KMS-11 (cell line): Measurements from ENCODE around the gene AVEN.

Experiments
- H2AFZ ChIP-seq: fragments of 200-600 bp; sonication (generic); 2 replicates; pipeline ENCODE4 v1.6.1; 2016; ENCODE audit warnings: antibody characterized with exemption, mixed run types, low read depth
- H3K27ac ChIP-seq: fragments of 200-600 bp; sonication (generic); 2 replicates; pipeline ENCODE4 v1.6.1; 2016; ENCODE audit warnings: mild to moderate bottlenecking, mixed run types
- H3K27me3 ChIP-seq: fragments of 200-600 bp; sonication (generic); 2 replicates; pipeline ENCODE4 v1.6.1; 2017; ENCODE audit warnings: mild to moderate bottlenecking, low read depth, mixed run types, moderate library complexity; ENCODE audit not compliant: insufficient read depth
- H3K36me3 ChIP-seq: fragments of 200-600 bp; sonication (generic); 2 replicates; pipeline ENCODE4 v1.6.1; 2017; ENCODE audit warnings: mild to moderate bottlenecking, mixed run types; ENCODE audit not compliant: insufficient read depth
- H3K4me1 ChIP-seq: fragments of 200-600 bp; sonication (generic); 2 replicates; pipeline ENCODE4 v1.6.1; 2016; ENCODE audit warnings: mild to moderate bottlenecking, low read depth, mixed run types; ENCODE audit not compliant: poor library complexity, severe bottlenecking
- H3K4me2 ChIP-seq: fragments of 200-600 bp; sonication (generic); 2 replicates; pipeline ENCODE4 v1.7.0; 2016; ENCODE audit warnings: mild to moderate bottlenecking, mixed run types
- H3K4me3 ChIP-seq: fragments of 200-600 bp; sonication (generic); IDR thresholded peaks from 2 replicates; pipeline ENCODE4 v1.6.1; 2017; ENCODE audit warnings: low read depth, low read length, mixed read lengths; ENCODE audit not compliant: insufficient read depth
- H3K79me2 ChIP-seq: fragments of 200-600 bp; sonication (generic); 2 replicates; pipeline ENCODE4 v1.6.1; 2016; ENCODE audit warnings: low read depth, mixed run types; ENCODE audit not compliant: insufficient read depth
- H3K9ac ChIP-seq: fragments of 200-600 bp; sonication (generic); 2 replicates; pipeline ENCODE4 v1.6.1; 2016; ENCODE audit warnings: mild to moderate bottlenecking, mixed run types
- H4K20me1 ChIP-seq: fragments of 200-600 bp; sonication (generic); 2 replicates; pipeline ENCODE4 v1.6.1; 2016; ENCODE audit warnings: mild to moderate bottlenecking, mixed run types; ENCODE audit not compliant: insufficient read depth
- CTCF ChIP-seq: fragments of 200-600 bp; sonication (generic); conservative IDR thresholded peaks from 2 replicates; pipeline ENCODE4 v1.6.1; 2017; ENCODE audit warnings: low read depth, mild to moderate bottlenecking, antibody characterized with exemption, low read length, moderate library complexity, mixed read lengths

The AVEN gene

GRCh38 chr15:33864360-33865075 lies 174.5 kb downstream of the AVEN start:
- H3K4me3 ChIP-seq, result no peak overlapping the region
- H3K79me2 ChIP-seq, result no peaks in the 10 kb centered on the region
- H4K20me1 ChIP-seq, result no peaks in the 10 kb centered on the region
- no peak overlapping the region for H3K27ac ChIP-seq
- H3K4me1 ChIP-seq, result no peaks in the 10 kb centered on the region
- H3K9ac ChIP-seq, result no peak overlapping the region
- no peak for TF ChIP-seq CTCF
- no peaks in the 10 kb centered on the region for H3K27me3 ChIP-seq
- H3K4me2 ChIP-seq, result no peak overlapping the region
- H3K36me3 ChIP-seq, result no peaks in the 10 kb centered on the region
- H2AFZ ChIP-seq, result no peak overlapping the region

- H3K4me3 ChIP-seq, result no peak overlapping the region
- H3K79me2 ChIP-seq, result no peaks in the 10 kb centered on the region
- TF ChIP-seq CTCF, result no peak
- no peak overlapping the region for H3K4me2 ChIP-seq
- H3K36me3 ChIP-seq, result no peaks in the 10 kb centered on the region
- H3K4me1 ChIP-seq, result no peaks in the 10 kb centered on the region
- no peak overlapping the region for H3K9ac ChIP-seq
- H2AFZ ChIP-seq, result no peak overlapping the region
- H4K20me1 ChIP-seq, result no peaks in the 10 kb centered on the region
- H3K27me3 ChIP-seq, result no peaks in the 10 kb centered on the region
- no peak overlapping the region for H3K27ac ChIP-seq
Measured at GRCh38 chr15:33860754-33861153, 178.2 kb downstream of the AVEN start.

GRCh38 chr15:33859992-33860545 lies 178.9 kb downstream of the AVEN start:
- Histone ChIP-seq H3K79me2 (no peaks in the 10 kb centered on the region), H3K4me1 (no peaks in the 10 kb centered on the region), H3K4me3 (no peak overlapping the region), H3K27ac (no peak overlapping the region), H3K27me3 (no peaks in the 10 kb centered on the region), H3K9ac (no peak overlapping the region), H4K20me1 (no peaks in the 10 kb centered on the region), H3K4me2 (no peak overlapping the region), H3K36me3 (no peaks in the 10 kb centered on the region), H2AFZ (no peak overlapping the region)
- TF ChIP-seq CTCF, result no peak

GRCh38 chr15:33858836-33859235 lies 180.2 kb downstream of the AVEN start:
- H2AFZ ChIP-seq, result no peak overlapping the region
- no peaks in the 10 kb centered on the region for H3K27me3 ChIP-seq
- no peaks in the 10 kb centered on the region for H3K79me2 ChIP-seq
- no peak overlapping the region for H3K27ac ChIP-seq
- H3K4me2 ChIP-seq, result no peak overlapping the region
- TF ChIP-seq CTCF, result no peak
- no peaks in the 10 kb centered on the region for H3K36me3 ChIP-seq
- no peak overlapping the region for H3K4me3 ChIP-seq
- H3K9ac ChIP-seq, result no peak overlapping the region
- no peaks in the 10 kb centered on the region for H3K4me1 ChIP-seq
- H4K20me1 ChIP-seq, result no peaks in the 10 kb centered on the region
